Astrocyte (in vitro differentiated cells and primary cell): ENCODE data around the gene CAND2. TPM values are rescaled to one million over a fixed set of nuclear protein-coding genes. Genes with fewer than 3 reads are reported as not detected.

ENCODE experiments used
- DNase-seq: peaks from one replicate; pipeline ENCODE4 v3.0.0-alpha.2; 2010; ENCODE audit warnings: low read depth
- FAIRE-seq: peaks from 2 replicates; lab custom pipeline; 2011; peaks lifted over from hg19 to GRCh38; lab: Jason Lieb, UNC
- H2AFZ ChIP-seq: 2 replicates; pipeline ENCODE4 v1.6.0; 2012; ENCODE audit warnings: low read depth, low read length, inconsistent platforms
- H3K27ac ChIP-seq: 2 replicates; pipeline ENCODE4 v1.5.1; 2011; ENCODE audit warnings: low read depth, low read length, inconsistent platforms
- H3K27me3 ChIP-seq: 2 replicates; pipeline ENCODE4 v1.6.0; 2011; ENCODE audit warnings: low read length, inconsistent platforms; ENCODE audit not compliant: insufficient read depth
- H3K36me3 ChIP-seq: 2 replicates; pipeline ENCODE4 v1.5.1; 2011; ENCODE audit warnings: low read length, inconsistent platforms; ENCODE audit not compliant: insufficient read depth
- H3K4me1 ChIP-seq: 2 replicates; pipeline ENCODE4 v1.5.1; 2011; ENCODE audit warnings: low read length, inconsistent platforms; ENCODE audit not compliant: insufficient read depth
- H3K4me2 ChIP-seq: 2 replicates; pipeline ENCODE4 v1.6.0; 2012; ENCODE audit warnings: low read length, inconsistent platforms
- H3K4me3 ChIP-seq: 2 replicates; pipeline ENCODE4 v1.5.1; 2011; ENCODE audit warnings: low read depth, mild to moderate bottlenecking, low read length, inconsistent platforms; ENCODE audit not compliant: insufficient read depth
- H3K79me2 ChIP-seq: 2 replicates; pipeline ENCODE4 v1.6.0; 2012; ENCODE audit warnings: mild to moderate bottlenecking, low read length, inconsistent platforms; ENCODE audit not compliant: insufficient read depth
- H3K9ac ChIP-seq: 2 replicates; pipeline ENCODE4 v1.6.0; 2012; ENCODE audit warnings: mild to moderate bottlenecking, low read length, inconsistent platforms
- H3K9me3 ChIP-seq: 2 replicates; pipeline ENCODE4 v1.5.1; 2012; ENCODE audit warnings: low read depth, mild to moderate bottlenecking, low read length, inconsistent platforms; ENCODE audit not compliant: insufficient read depth
- H4K20me1 ChIP-seq: 2 replicates; pipeline ENCODE4 v1.6.0; 2012; ENCODE audit warnings: low read length, inconsistent platforms; ENCODE audit not compliant: insufficient read depth
- H3K27ac Mint-ChIP-seq: one replicate; pipeline ENCODE4 v1.8.0; 2021; ENCODE audit warnings: mild to moderate bottlenecking, mixed read lengths; ENCODE audit not compliant: unreplicated experiment
- H3K27me3 Mint-ChIP-seq: one replicate; pipeline ENCODE4 v1.8.0; 2021; ENCODE audit warnings: low read depth, mixed read lengths; ENCODE audit not compliant: unreplicated experiment
- H3K36me3 Mint-ChIP-seq: one replicate; pipeline ENCODE4 v1.8.0; 2021; ENCODE audit warnings: low read depth, mixed read lengths; ENCODE audit not compliant: unreplicated experiment
- H3K4me1 Mint-ChIP-seq: one replicate; pipeline ENCODE4 v1.8.0; 2021; ENCODE audit warnings: low read depth, mixed read lengths; ENCODE audit not compliant: unreplicated experiment
- H3K4me3 Mint-ChIP-seq: one replicate; pipeline ENCODE4 v1.8.0; 2021; ENCODE audit warnings: mild to moderate bottlenecking, moderate library complexity, mixed read lengths; ENCODE audit not compliant: unreplicated experiment
- H3K9me3 Mint-ChIP-seq: one replicate; pipeline ENCODE4 v1.8.0; 2021; ENCODE audit warnings: mild to moderate bottlenecking, mixed read lengths; ENCODE audit not compliant: unreplicated experiment
- EZH2 ChIP-seq: IDR thresholded peaks from 2 replicates; pipeline ENCODE4 v1.6.1; 2012; ENCODE audit warnings: mild to moderate bottlenecking, low read length, inconsistent platforms; ENCODE audit not compliant: insufficient read depth
- total RNA-seq: library from RNA; stranded (reverse); gene quantifications from 2 replicates; pipeline ENCODE4 v1.2.1, GENCODE V29; 2021
- TF ChIP-seq, protein P1 (sequence below): IDR thresholded peaks from 2 replicates; pipeline ENCODE4 v1.5.1; 2011; ENCODE audit warnings: low read depth, mild to moderate bottlenecking, inconsistent platforms, low read length, moderate library complexity; ENCODE audit not compliant: insufficient read depth

Gene CAND2
- total RNA-seq, 1 donor from 2014 or later, result 4.6 TPM

DNA sequence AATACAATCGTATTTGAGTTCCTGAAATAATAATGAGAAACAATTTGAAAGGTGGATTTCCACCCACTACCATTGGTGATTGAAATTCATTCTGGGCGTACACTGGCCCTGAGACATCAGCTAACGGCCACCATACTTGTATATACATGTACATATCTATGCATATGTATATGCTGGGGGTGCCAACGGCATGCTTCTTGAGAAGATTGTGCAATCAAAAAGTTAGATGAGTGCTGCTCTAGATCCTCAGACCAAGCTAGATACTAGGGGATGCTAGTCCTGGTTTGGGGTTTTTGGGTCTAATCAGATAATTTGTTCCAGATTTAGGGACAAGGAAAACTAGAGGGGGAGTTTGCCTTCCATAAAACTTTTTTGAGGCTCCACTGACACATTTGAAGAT is 40.3 kb upstream of the CAND2 start:
- Histone ChIP-seq H3K36me3 (no peaks in the 10 kb centered on the region), H4K20me1 (no peaks in the 10 kb centered on the region), H3K4me2 (no peak overlapping the region), H3K4me3 (no peak overlapping the region), H3K27ac (no peak overlapping the region), H3K4me1 (peaks cover 17% of the 10 kb centered on the region), H3K27me3 (no peaks in the 10 kb centered on the region), H3K9ac (no peak overlapping the region), H3K79me2 (no peaks in the 10 kb centered on the region), H2AFZ (no peak overlapping the region), H3K9me3 (no peaks in the 10 kb centered on the region)
- Mint-ChIP-seq H3K27me3 (peaks cover 9% of the 10 kb centered on the region), H3K36me3 (no peaks in the 10 kb centered on the region), H3K4me3 (no peak overlapping the region), H3K9me3 (no peaks in the 10 kb centered on the region), H3K4me1 (peaks cover 16% of the 10 kb centered on the region), H3K27ac (no peak overlapping the region)
- no peak for DNase-seq
- FAIRE-seq, result no peak
- TF ChIP-seq EZH2, result no peak
- TF ChIP-seq, protein P1, sequence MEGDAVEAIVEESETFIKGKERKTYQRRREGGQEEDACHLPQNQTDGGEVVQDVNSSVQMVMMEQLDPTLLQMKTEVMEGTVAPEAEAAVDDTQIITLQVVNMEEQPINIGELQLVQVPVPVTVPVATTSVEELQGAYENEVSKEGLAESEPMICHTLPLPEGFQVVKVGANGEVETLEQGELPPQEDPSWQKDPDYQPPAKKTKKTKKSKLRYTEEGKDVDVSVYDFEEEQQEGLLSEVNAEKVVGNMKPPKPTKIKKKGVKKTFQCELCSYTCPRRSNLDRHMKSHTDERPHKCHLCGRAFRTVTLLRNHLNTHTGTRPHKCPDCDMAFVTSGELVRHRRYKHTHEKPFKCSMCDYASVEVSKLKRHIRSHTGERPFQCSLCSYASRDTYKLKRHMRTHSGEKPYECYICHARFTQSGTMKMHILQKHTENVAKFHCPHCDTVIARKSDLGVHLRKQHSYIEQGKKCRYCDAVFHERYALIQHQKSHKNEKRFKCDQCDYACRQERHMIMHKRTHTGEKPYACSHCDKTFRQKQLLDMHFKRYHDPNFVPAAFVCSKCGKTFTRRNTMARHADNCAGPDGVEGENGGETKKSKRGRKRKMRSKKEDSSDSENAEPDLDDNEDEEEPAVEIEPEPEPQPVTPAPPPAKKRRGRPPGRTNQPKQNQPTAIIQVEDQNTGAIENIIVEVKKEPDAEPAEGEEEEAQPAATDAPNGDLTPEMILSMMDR, result no peak

DNA sequence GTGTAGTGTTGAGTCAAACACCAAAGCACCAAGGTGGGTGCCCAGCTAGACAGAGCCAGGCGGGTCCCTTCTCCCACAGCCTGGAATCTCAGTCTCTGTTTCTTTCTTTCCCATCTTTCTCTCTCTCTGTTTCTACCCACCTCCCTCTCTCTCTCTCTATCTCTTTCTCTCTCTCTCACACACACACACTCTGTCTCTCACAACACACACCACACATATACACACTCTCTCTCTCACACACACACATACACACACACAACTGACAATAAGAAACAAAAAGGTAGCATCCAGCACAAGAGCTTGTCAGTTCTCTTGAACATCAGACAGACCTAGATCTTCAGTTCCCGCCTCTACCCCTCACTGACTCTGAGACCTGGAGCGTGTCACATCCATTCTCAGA is 39.8 kb upstream of the CAND2 start:
- H3K9ac ChIP-seq, result no peak overlapping the region
- H2AFZ ChIP-seq, result no peak overlapping the region
- peaks cover 9% of the 10 kb centered on the region for H3K27me3 Mint-ChIP-seq
- peaks cover 16% of the 10 kb centered on the region for H3K4me1 ChIP-seq
- no peak overlapping the region for H3K27ac Mint-ChIP-seq
- FAIRE-seq, result no peak
- no peaks in the 10 kb centered on the region for H3K36me3 ChIP-seq
- no peaks in the 10 kb centered on the region for H3K9me3 ChIP-seq
- no peak for DNase-seq
- no peaks in the 10 kb centered on the region for H3K79me2 ChIP-seq
- H3K27me3 ChIP-seq, result no peaks in the 10 kb centered on the region
- no peak overlapping the region for H3K27ac ChIP-seq
- no peak overlapping the region for H3K4me2 ChIP-seq
- no peaks in the 10 kb centered on the region for H4K20me1 ChIP-seq
- H3K4me3 Mint-ChIP-seq, result no peak overlapping the region
- no peaks in the 10 kb centered on the region for H3K9me3 Mint-ChIP-seq
- H3K36me3 Mint-ChIP-seq, result no peaks in the 10 kb centered on the region
- H3K4me3 ChIP-seq, result no peak overlapping the region
- TF ChIP-seq, protein P1, result no peak
- no peak for TF ChIP-seq EZH2
- peaks cover 15% of the 10 kb centered on the region for H3K4me1 Mint-ChIP-seq

DNA sequence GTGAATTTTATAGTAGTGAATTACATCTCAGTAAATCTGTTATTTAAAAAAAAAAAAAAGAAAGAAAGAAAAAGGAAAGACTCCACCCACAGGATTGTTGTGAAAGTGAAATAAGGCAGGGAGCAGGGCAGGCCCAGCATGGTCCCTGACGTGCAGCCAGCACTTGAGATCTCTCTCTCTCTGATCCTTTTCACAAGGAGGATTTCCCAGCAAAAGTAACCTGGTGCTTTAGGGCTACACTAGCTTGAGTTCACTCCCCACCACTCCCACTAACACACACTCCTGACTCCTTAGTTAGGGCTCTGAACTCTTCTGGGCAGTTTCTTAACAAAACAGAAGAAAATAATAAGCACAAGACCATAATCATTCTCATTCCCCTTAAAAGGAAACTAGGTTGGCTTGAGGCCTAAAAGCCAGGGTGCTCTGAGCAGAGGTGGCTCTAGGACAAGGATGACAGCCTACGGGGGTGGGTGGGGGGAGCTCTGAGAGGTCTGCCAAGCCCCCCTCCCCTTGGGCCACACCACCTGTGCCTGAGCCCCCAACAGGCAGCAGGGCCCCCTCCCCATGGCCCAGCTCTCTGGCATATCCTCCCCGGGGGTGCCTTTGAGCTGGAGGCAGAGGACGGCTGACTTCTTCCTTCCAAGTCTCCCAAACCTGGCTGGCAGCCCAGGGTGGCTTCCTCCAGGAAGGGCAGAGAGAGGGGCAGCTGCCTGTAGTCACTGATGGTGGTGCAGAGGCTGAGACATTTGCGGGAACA is 38.3 kb upstream of the CAND2 start:
- TF ChIP-seq, protein P1, result no peak
- no peak for TF ChIP-seq EZH2
- peak overlapping the region; percentile 50 for H2AFZ ChIP-seq
- H3K36me3 Mint-ChIP-seq, result no peaks in the 10 kb centered on the region
- H3K27ac ChIP-seq, result peak overlapping the region; percentile 21
- no peaks in the 10 kb centered on the region for H3K9me3 Mint-ChIP-seq
- H3K9ac ChIP-seq, result peak overlapping the region; percentile 36
- H3K27ac Mint-ChIP-seq, result peak overlapping the region; percentile 28
- DNase-seq, result peak; percentile 51
- H3K4me1 ChIP-seq, result peaks cover 19% of the 10 kb centered on the region
- no peak overlapping the region for H3K4me3 ChIP-seq
- H3K36me3 ChIP-seq, result no peaks in the 10 kb centered on the region
- H4K20me1 ChIP-seq, result no peaks in the 10 kb centered on the region
- H3K4me3 Mint-ChIP-seq, result no peak overlapping the region
- peaks cover 9% of the 10 kb centered on the region for H3K27me3 Mint-ChIP-seq
- H3K79me2 ChIP-seq, result no peaks in the 10 kb centered on the region
- FAIRE-seq, result no peak
- H3K27me3 ChIP-seq, result no peaks in the 10 kb centered on the region
- peak overlapping the region; percentile 38 for H3K4me2 ChIP-seq
- no peaks in the 10 kb centered on the region for H3K9me3 ChIP-seq
- peaks cover 12% of the 10 kb centered on the region for H3K4me1 Mint-ChIP-seq
